Thoracic aorta (tissue), 2 donors: ENCODE results near the gene VNN1. TPM values are rescaled to one million over a fixed set of nuclear protein-coding genes. Genes with fewer than 3 reads are reported as not detected.
"Not testable (repeated sequence)": the region's sequence is repeated elsewhere in the genome, so short reads cannot be mapped to it uniquely, and the experiment has no call there.

Experiments used
- ATAC-seq: fragments of 150-250 bp; one replicate; pipeline ENCODE4 v1.8.0; 2017; ENCODE audit warnings: low read depth; ENCODE audit not compliant: insufficient number of reproducible peaks, low FRiP score
- DNase-seq: peaks from one replicate; pipeline ENCODE4 v3.0.0-alpha.2; 2020; ENCODE audit warnings: low spot score
- H3K27ac ChIP-seq, 2 donors: fragments of 200-600 bp; sonication (generic); 1 replicate in 1 of 2; 2 replicates in 1 of 2; pipeline ENCODE4 v1.5.1; 2016; ENCODE audit warnings: mild to moderate bottlenecking in 2 of 2, moderate library complexity in 2 of 2
- H3K27me3 ChIP-seq: fragments of 200-600 bp; sonication (generic); replicated peaks from 2 replicates; pipeline ENCODE4 v1.6.0; 2016; ENCODE audit warnings: mild to moderate bottlenecking; ENCODE audit not compliant: insufficient read depth
- H3K36me3 ChIP-seq: fragments of 200-600 bp; sonication (generic); one replicate; pipeline ENCODE4 v1.5.1; 2016
- H3K4me1 ChIP-seq, 2 donors: fragments of 200-600 bp; sonication (generic); 1 replicate in 1 of 2; 2 replicates in 1 of 2; pipeline versions ENCODE4 v1.5.1 to v1.6.0; 2016; ENCODE audit warnings: low read depth in 2 of 2, mild to moderate bottlenecking in 1 of 2; ENCODE audit not compliant: control insufficient read depth in 1 of 2
- H3K4me3 ChIP-seq: fragments of 200-600 bp; sonication (generic); 2 replicates; pipeline ENCODE4 v1.5.1; 2016; ENCODE audit warnings: mild to moderate bottlenecking
- H3K9me3 ChIP-seq: fragments of 200-600 bp; sonication (generic); 2 replicates; pipeline ENCODE4 v1.5.1; 2016
- CTCF ChIP-seq: fragments of 200-600 bp; sonication (generic); IDR thresholded peaks from one replicate; pipeline ENCODE4 v1.5.1; 2019; ENCODE audit warnings: antibody characterized with exemption
- total RNA-seq, 2 donors: library from RNA; depleted of rRNA; stranded (reverse); fragments of >200 nt; gene quantifications; one replicate each; pipeline versions ENCODE4 v1.1.0 to v1.2.3, GENCODE V29; 2016

VNN1 gene
- total RNA-seq, 2 donors from 2014 or later: 1.3 to 3.8 TPM

GRCh38 chr6:132715204-132715603, 1.3 kb upstream of the VNN1 start:
- Histone ChIP-seq H3K4me3 (no peak overlapping the region), H3K27me3 (no peaks in the 10 kb centered on the region), H3K4me1 (peaks cover 0 to 3% of the 10 kb centered on the region in 2 donors), H3K9me3 (no peaks in the 10 kb centered on the region), H3K27ac (no peak overlapping the region), H3K36me3 (no peaks in the 10 kb centered on the region)
- TF ChIP-seq CTCF: no peak
- DNase-seq: no peak
- ATAC-seq: no peak

- Histone ChIP-seq H3K27me3 (no peaks in the 10 kb centered on the region), H3K36me3 (no peaks in the 10 kb centered on the region), H3K9me3 (no peaks in the 10 kb centered on the region), H3K27ac (no peak overlapping the region), H3K4me1 (peaks cover 0 to 3% of the 10 kb centered on the region in 2 donors), H3K4me3 (no peak overlapping the region)
- DNase-seq (no peak), ATAC-seq (no peak)
- no peak for TF ChIP-seq CTCF
Measured at GRCh38 chr6:132714160-132714559, 305 bp upstream of the VNN1 start.

- H3K4me3 ChIP-seq: no peak overlapping the region
- TF ChIP-seq CTCF: no peak
- no peaks in the 10 kb centered on the region for H3K36me3 ChIP-seq
- peaks cover 0 to 3% of the 10 kb centered on the region in 2 donors for H3K4me1 ChIP-seq
- H3K9me3 ChIP-seq: no peaks in the 10 kb centered on the region
- ATAC-seq (no peak), DNase-seq (no peak)
- H3K27ac ChIP-seq: no peak overlapping the region
- H3K27me3 ChIP-seq: no peaks in the 10 kb centered on the region
Measured at GRCh38 chr6:132712366-132712765, 1.5 kb downstream of the VNN1 start.

- no peak overlapping the region for H3K27ac ChIP-seq
- no peak overlapping the region for H3K4me3 ChIP-seq
- H3K27me3 ChIP-seq: no peaks in the 10 kb centered on the region
- ATAC-seq (no peak), DNase-seq (no peak)
- H3K9me3 ChIP-seq: no peaks in the 10 kb centered on the region
- no peaks in the 10 kb centered on the region for H3K4me1 ChIP-seq
- no peak for TF ChIP-seq CTCF
- H3K36me3 ChIP-seq: no peaks in the 10 kb centered on the region
Measured at GRCh38 chr6:132708771-132709170, 5.1 kb downstream of the VNN1 start.

GRCh38 chr6:132708002-132708401, 5.9 kb downstream of the VNN1 start:
- Histone ChIP-seq H3K4me1 (no peaks in the 10 kb centered on the region), H3K27ac (no peak overlapping the region), H3K36me3 (no peaks in the 10 kb centered on the region), H3K4me3 (no peak overlapping the region), H3K9me3 (no peaks in the 10 kb centered on the region), H3K27me3 (no peaks in the 10 kb centered on the region)
- no peak for TF ChIP-seq CTCF
- DNase-seq (no peak), ATAC-seq (no peak)

GRCh38 chr6:132706756-132707155, 7.1 kb downstream of the VNN1 start:
- H3K4me3 ChIP-seq, H3K27me3 ChIP-seq, H3K27ac ChIP-seq, H3K36me3 ChIP-seq, ATAC-seq, DNase-seq, H3K9me3 ChIP-seq, H3K4me1 ChIP-seq: not testable (repeated sequence)
